ENCODE results near the gene GLRX.

DNA sequence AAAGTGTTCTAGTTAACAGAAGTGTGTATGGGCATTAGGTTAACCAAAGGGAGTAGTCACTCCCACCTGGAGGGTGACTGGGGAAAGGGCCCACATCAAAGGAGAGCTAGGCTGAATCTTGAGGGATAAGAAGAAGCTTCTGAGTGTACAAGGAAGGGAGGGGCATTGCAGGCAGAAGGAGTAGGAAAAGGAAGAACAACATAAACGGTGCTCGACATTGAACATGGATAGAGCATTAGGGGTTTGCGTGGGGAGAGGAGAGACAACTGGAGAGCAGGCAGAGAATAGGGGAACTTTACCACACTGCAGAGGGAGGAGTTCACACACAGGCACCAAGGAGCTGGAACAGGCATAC, 5.3 kb upstream of the GLRX start:
- TF ChIP-seq, protein P1, sequence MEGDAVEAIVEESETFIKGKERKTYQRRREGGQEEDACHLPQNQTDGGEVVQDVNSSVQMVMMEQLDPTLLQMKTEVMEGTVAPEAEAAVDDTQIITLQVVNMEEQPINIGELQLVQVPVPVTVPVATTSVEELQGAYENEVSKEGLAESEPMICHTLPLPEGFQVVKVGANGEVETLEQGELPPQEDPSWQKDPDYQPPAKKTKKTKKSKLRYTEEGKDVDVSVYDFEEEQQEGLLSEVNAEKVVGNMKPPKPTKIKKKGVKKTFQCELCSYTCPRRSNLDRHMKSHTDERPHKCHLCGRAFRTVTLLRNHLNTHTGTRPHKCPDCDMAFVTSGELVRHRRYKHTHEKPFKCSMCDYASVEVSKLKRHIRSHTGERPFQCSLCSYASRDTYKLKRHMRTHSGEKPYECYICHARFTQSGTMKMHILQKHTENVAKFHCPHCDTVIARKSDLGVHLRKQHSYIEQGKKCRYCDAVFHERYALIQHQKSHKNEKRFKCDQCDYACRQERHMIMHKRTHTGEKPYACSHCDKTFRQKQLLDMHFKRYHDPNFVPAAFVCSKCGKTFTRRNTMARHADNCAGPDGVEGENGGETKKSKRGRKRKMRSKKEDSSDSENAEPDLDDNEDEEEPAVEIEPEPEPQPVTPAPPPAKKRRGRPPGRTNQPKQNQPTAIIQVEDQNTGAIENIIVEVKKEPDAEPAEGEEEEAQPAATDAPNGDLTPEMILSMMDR (optimal IDR thresholded peaks at IDR 0.05 in 1 of 3, IDR thresholded peaks at IDR 0.05 in 1 of 3, conservative IDR thresholded peaks at IDR 0.05 in 1 of 3; ENCODE audit: extremely low read depth in 1 of 3, insufficient read depth in 2 of 3, low read length in 3 of 3): no peak
- TF ChIP-seq EZH2 (IDR thresholded peaks at IDR 0.05; ENCODE audit: low read length): no peak
